Loucy (cell line): ENCODE results near the gene AQP12B.

ENCODE experiments used
- H2AFZ ChIP-seq: fragments of 200-600 bp; sonication (generic); 2 replicates; pipeline ENCODE4 v1.6.0; 2016; ENCODE audit warnings: antibody characterized with exemption, mild to moderate bottlenecking, low read length, moderate library complexity
- H3F3A ChIP-seq: fragments of 200-600 bp; 2 replicates; pipeline ENCODE4 v1.6.0; 2016; ENCODE audit warnings: antibody characterized with exemption, low read depth, mild to moderate bottlenecking
- H3K27me3 ChIP-seq: fragments of 200-600 bp; sonication (generic); 2 replicates; pipeline ENCODE4 v1.6.1; 2014; ENCODE audit warnings: low read length, mild to moderate bottlenecking; ENCODE audit not compliant: insufficient read depth, poor library complexity, severe bottlenecking
- H3K36me3 ChIP-seq: fragments of 200-600 bp; sonication (generic); 2 replicates; pipeline ENCODE4 v1.6.1; 2016; ENCODE audit warnings: low read length; ENCODE audit not compliant: insufficient read depth
- H3K4me1 ChIP-seq: fragments of 200-600 bp; sonication (generic); 2 replicates; pipeline ENCODE4 v1.5.1; 2014; ENCODE audit warnings: low read length, mild to moderate bottlenecking; ENCODE audit not compliant: insufficient read depth, poor library complexity, severe bottlenecking
- H3K4me2 ChIP-seq: fragments of 200-600 bp; sonication (generic); 2 replicates; pipeline ENCODE4 v1.6.0; 2014; ENCODE audit warnings: antibody characterized with exemption, low read length, low read depth, mild to moderate bottlenecking; ENCODE audit not compliant: poor library complexity, severe bottlenecking
- H3K4me3 ChIP-seq: fragments of 200-600 bp; sonication (generic); 2 replicates; pipeline ENCODE4 v1.5.1; 2014; ENCODE audit warnings: low read length, mild to moderate bottlenecking, mixed read lengths; ENCODE audit not compliant: poor library complexity, severe bottlenecking
- H3K79me2 ChIP-seq: fragments of 200-600 bp; sonication (generic); 2 replicates; pipeline ENCODE4 v1.6.1; 2014; ENCODE audit warnings: low read length; ENCODE audit not compliant: insufficient read depth
- H3K9ac ChIP-seq: fragments of 200-600 bp; sonication (generic); 2 replicates; pipeline ENCODE4 v1.6.0; 2014; ENCODE audit warnings: mild to moderate bottlenecking, low read depth, low read length, moderate library complexity; ENCODE audit not compliant: poor library complexity, severe bottlenecking
- H3K9me2 ChIP-seq: fragments of 200-600 bp; sonication (generic); replicated peaks from 2 replicates; pipeline ENCODE4 v1.6.1; 2016; ENCODE audit warnings: low read depth, low read length, mixed read lengths
- H3K9me3 ChIP-seq: fragments of 200-600 bp; sonication (generic); 2 replicates; pipeline ENCODE4 v1.6.1; 2014; ENCODE audit warnings: mild to moderate bottlenecking, antibody characterized with exemption, low read length, low read depth; ENCODE audit not compliant: insufficient read depth
- H4K20me1 ChIP-seq: fragments of 200-600 bp; sonication (generic); 2 replicates; pipeline ENCODE4 v1.6.0; 2014; ENCODE audit warnings: antibody characterized with exemption, low read length, mild to moderate bottlenecking; ENCODE audit not compliant: insufficient read depth, poor library complexity, severe bottlenecking
- CTCF ChIP-seq: fragments of 200-600 bp; sonication (generic); conservative IDR thresholded peaks from 2 replicates; pipeline ENCODE4 v1.5.1; 2014; ENCODE audit warnings: mild to moderate bottlenecking, antibody characterized with exemption, low read length
- EZH2phosphoT487 ChIP-seq: fragments of 200-600 bp; IDR thresholded peaks from 2 replicates; pipeline ENCODE4 v1.6.1; 2018; ENCODE audit warnings: antibody characterized with exemption, mild to moderate bottlenecking, moderate library complexity, borderline replicate concordance

The AQP12B gene

GRCh38 chr2:240638512-240639160, 44.0 kb downstream of the AQP12B start:
- H3K4me3 ChIP-seq, result no peak overlapping the region
- H2AFZ ChIP-seq, result no peak overlapping the region
- H3F3A ChIP-seq, result no peaks in the 10 kb centered on the region
- H3K9ac ChIP-seq, result no peak overlapping the region
- no peaks in the 10 kb centered on the region for H3K36me3 ChIP-seq
- H3K9me3 ChIP-seq, result peaks cover 21% of the 10 kb centered on the region; the same call in 1 of the 2 replicates
- H3K4me1 ChIP-seq, result no peaks in the 10 kb centered on the region
- H3K27me3 ChIP-seq, result no peaks in the 10 kb centered on the region
- no peaks in the 10 kb centered on the region for H3K9me2 ChIP-seq
- H3K4me2 ChIP-seq, result no peak overlapping the region
- H3K79me2 ChIP-seq, result no peaks in the 10 kb centered on the region
- H4K20me1 ChIP-seq, result no peaks in the 10 kb centered on the region
- TF ChIP-seq EZH2phosphoT487 (no peak), CTCF (no peak)

GRCh38 chr2:240637901-240638345, 44.8 kb downstream of the AQP12B start:
- Histone ChIP-seq H3K9ac (no peak overlapping the region), H3K4me1 (no peaks in the 10 kb centered on the region), H3K9me2 (no peaks in the 10 kb centered on the region), H3K9me3 (peaks cover 21% of the 10 kb centered on the region; the same call in 1 of the 2 replicates), H3K36me3 (no peaks in the 10 kb centered on the region), H3F3A (no peaks in the 10 kb centered on the region), H4K20me1 (no peaks in the 10 kb centered on the region), H3K4me3 (no peak overlapping the region), H3K27me3 (no peaks in the 10 kb centered on the region), H3K79me2 (no peaks in the 10 kb centered on the region), H3K4me2 (no peak overlapping the region), H2AFZ (no peak overlapping the region)
- TF ChIP-seq EZH2phosphoT487, result no peak
- no peak for TF ChIP-seq CTCF

DNA sequence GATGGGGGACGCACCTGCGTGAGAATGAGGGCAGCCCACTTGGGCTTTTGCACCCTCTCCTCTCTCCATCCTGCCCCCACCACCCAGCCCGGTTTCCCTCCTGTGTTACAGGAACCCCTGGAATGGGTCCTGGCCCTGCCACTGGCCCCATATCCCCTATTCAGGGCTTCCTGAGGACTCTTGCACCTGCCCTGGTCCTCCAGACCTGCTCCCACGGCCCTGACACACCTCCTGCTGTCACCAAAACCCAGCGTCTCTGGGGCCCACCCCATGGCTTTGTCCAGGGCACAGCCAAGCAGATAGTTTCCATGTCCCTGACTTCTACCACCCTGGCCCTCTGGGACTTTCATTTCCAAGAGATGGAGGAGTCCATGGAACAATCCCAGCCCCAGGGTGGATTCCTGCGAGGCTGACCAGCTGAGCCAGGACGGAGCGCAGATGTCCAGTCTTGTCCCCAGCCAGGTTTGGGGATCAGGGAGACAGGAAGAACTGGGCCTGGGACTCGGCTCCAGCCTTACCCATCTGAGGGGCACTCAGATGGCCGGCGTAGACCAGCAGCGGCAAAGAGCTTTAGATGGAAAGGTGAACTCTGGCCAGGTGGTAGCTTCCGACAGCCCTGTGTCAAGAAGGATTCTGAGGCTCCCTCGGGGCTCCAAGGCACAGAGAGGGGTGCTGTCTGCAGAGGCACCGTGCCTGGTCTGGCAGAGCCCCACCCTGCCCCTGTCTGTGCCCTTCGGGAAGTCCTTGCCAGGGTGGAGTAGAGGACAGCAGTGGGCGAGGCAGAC, 45.4 kb downstream of the AQP12B start:
- Histone ChIP-seq H3F3A (no peaks in the 10 kb centered on the region), H2AFZ (no peak overlapping the region), H3K36me3 (no peaks in the 10 kb centered on the region), H4K20me1 (no peaks in the 10 kb centered on the region), H3K27me3 (no peaks in the 10 kb centered on the region), H3K4me2 (no peak overlapping the region), H3K79me2 (no peaks in the 10 kb centered on the region), H3K9me2 (no peaks in the 10 kb centered on the region), H3K9ac (no peak overlapping the region), H3K4me3 (no peak overlapping the region), H3K4me1 (no peaks in the 10 kb centered on the region), H3K9me3 (peaks cover 21% of the 10 kb centered on the region; the same call in 1 of the 2 replicates)
- TF ChIP-seq CTCF (no peak), EZH2phosphoT487 (no peak)
